ENCODE results near the gene PROSER3.

PROSER3 gene

DNA sequence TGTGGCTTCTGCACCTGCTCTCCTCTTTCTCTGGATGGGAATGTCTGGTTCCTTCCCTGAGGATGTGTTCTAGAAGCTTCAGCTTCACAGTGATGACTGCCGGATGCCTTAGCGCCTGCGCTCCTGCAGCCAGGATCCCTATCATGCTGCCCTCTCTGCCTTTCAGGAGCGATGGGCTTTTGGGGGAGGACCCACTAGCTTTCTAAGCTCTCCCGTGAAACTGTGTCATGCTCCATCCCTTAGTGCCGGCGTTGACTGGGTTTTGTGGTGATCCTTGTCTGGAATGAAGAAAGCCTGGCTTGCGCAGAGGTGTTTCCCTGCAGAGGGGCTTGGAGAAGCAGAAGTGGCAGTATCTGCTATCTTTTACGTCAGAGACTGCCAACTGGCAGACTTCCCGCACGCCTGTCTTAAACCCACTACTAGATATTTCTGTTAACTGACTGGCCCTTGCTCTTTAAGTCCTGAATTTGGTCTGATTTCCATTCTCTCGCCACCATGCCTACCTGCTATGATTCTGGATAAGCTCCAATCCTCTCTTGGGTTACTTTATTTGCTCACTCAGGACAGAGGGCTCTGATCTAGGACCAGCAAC is 44.0 kb upstream of the PROSER3 start:
- DNase-seq (ENCODE audit: low spot score), result no peak
- in situ Hi-C loops (cut with MboI; ENCODE audit: low pct_unique_long_range_greater_than_20kb, low sequenced_read_pairs, unreplicated experiment), result no loop called here
- no peak for TF ChIP-seq CTCF (IDR thresholded peaks at IDR 0.05; ENCODE audit: extremely low read depth, insufficient read depth, missing control alignments)

DNA sequence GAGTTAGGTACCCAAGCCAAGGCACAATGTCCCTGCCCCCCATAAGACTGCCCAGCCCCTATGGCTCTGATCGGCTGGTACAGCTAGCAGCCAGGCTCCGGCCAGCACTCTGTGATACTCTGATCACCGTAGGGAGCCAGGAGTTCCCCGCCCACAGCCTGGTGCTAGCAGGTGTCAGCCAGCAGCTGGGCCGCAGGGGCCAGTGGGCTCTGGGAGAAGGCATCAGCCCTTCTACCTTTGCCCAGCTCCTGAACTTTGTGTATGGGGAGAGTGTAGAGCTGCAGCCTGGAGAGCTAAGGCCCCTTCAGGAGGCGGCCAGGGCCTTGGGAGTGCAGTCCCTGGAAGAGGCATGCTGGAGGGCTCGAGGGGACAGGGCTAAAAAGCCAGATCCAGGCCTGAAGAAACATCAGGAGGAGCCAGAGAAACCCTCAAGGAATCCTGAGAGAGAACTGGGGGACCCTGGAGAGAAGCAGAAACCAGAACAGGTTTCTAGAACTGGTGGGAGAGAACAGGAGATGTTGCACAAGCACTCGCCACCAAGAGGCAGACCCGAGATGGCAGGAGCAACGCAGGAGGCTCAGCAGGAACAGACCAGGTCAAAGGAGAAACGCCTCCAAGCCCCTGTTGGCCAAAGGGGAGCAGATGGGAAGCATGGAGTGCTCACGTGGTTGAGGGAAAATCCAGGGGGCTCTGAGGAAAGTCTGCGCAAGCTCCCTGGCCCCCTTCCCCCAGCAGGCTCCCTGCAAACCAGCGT is 43.2 kb upstream of the PROSER3 start:
- peak; percentile 44 for TF ChIP-seq CTCF (IDR thresholded peaks at IDR 0.05; ENCODE audit: extremely low read depth, insufficient read depth, missing control alignments)
- in situ Hi-C loops (cut with MboI; ENCODE audit: low pct_unique_long_range_greater_than_20kb, low sequenced_read_pairs, unreplicated experiment), result no loop called here
- no peak for DNase-seq (ENCODE audit: low spot score)

GRCh38 chr19:35715355-35715809 is 42.6 kb upstream of the PROSER3 start:
- no peak for DNase-seq (ENCODE audit: low spot score)
- in situ Hi-C loops (cut with MboI; ENCODE audit: low pct_unique_long_range_greater_than_20kb, low sequenced_read_pairs, unreplicated experiment), result no loop called here
- TF ChIP-seq CTCF (IDR thresholded peaks at IDR 0.05; ENCODE audit: extremely low read depth, insufficient read depth, missing control alignments), result no peak

GRCh38 chr19:35715981-35716800 is 41.8 kb upstream of the PROSER3 start:
- no peak for TF ChIP-seq CTCF (IDR thresholded peaks at IDR 0.05; ENCODE audit: extremely low read depth, insufficient read depth, missing control alignments)
- no peak for DNase-seq (ENCODE audit: low spot score)
- in situ Hi-C loops (cut with MboI; ENCODE audit: low pct_unique_long_range_greater_than_20kb, low sequenced_read_pairs, unreplicated experiment), result no loop called here

DNA sequence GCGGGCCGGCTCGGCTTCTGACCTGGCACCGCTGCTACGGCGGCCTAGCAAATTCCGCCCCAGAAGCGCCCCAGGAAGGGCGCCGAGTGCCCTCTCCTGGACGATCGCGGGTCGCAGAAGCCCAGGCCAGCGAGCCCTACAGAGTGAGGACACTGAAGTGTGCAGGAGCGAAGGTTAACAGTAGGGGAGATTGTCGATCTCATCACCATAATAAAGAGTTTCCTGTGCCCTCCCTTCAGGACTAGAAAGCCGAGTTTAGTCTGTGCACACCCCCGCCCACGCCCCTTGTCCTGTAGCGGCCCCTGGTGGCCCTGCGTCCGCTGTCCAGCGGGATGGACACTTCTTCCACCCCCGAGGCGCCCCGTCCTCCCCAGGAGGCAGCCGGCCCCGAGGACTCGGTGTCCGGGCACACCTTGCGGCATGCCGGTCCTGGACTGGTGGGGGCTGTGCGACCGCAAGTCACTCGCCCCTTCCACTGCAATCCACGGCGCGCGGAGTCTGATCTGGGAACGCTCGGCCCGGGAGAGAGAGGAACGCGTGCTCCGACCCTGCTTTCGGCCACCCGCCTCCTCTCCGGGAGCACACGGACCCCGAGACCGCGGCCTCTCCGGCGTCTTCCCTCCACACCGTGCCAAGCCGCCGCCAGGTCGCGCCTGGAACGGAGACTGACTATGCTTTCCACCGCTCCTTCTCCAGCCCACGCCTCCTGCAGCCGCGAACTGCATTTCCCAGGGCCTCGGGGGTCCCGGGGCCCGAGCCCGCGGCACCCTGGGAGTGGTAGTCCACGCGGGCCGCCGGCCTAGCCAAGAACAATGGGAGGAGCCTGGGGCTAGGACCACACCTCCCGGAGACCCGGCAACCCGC is 40.9 kb upstream of the PROSER3 start:
- peak; percentile 69 for TF ChIP-seq CTCF (IDR thresholded peaks at IDR 0.05; ENCODE audit: extremely low read depth, insufficient read depth, missing control alignments)
- in situ Hi-C loops (cut with MboI; ENCODE audit: low pct_unique_long_range_greater_than_20kb, low sequenced_read_pairs, unreplicated experiment), result no loop called here
- peak; percentile 86 for DNase-seq (ENCODE audit: low spot score)
